HepG2 (cell line): ENCODE results near the gene SMIM21.

ENCODE experiments used
- DMAP1 ChIP-seq: IDR thresholded peaks from 2 replicates; pipeline ENCODE4 v1.6.1; 2016
- HOXA7 ChIP-seq: sonication (generic); formaldehyde crosslinking; IDR thresholded peaks from 2 replicates; pipeline ENCODE4 v1.8.1; 2022; ENCODE audit warnings: mild to moderate bottlenecking, missing genetic modification reagents, moderate library complexity
- PAX8 ChIP-seq: sonication (generic); formaldehyde crosslinking; IDR thresholded peaks from 2 replicates; pipeline ENCODE4 v1.8.0; 2022; ENCODE audit warnings: mild to moderate bottlenecking, missing genetic modification reagents, borderline replicate concordance
- ZNF232 ChIP-seq: sonication (generic); formaldehyde crosslinking; IDR thresholded peaks from 2 replicates; pipeline ENCODE4 v1.4.0; 2020; ENCODE audit warnings: missing genetic modification reagents, borderline replicate concordance
- TF ChIP-seq, protein P1 (sequence below): sonication (generic); formaldehyde crosslinking; IDR thresholded peaks from one replicate; pipeline ENCODE4 v1.5.1; 2020; ENCODE audit warnings: mild to moderate bottlenecking, missing genetic modification reagents; ENCODE audit errors: not compliant biosample characterization
- TF ChIP-seq, protein P2 (sequence below), 2 experiments: IDR thresholded peaks; 2 replicates each; pipeline ENCODE4 v1.6.1; 2011 to 2012; ENCODE audit warnings: low read length in 2 of 2, borderline replicate concordance in 1 of 2, low read depth in 1 of 2, mild to moderate bottlenecking in 1 of 2, moderate library complexity in 1 of 2
- TF ChIP-seq, protein P3 (sequence below): sonication (generic); formaldehyde crosslinking; IDR thresholded peaks from 2 replicates; pipeline ENCODE4 v1.8.1; 2023; ENCODE audit warnings: mild to moderate bottlenecking, inconsistent platforms, moderate library complexity, missing genetic modification reagents, borderline replicate concordance
- TF ChIP-seq, protein P4 (sequence below): sonication (generic); formaldehyde crosslinking; IDR thresholded peaks from 2 replicates; pipeline ENCODE4 v1.5.0; 2020; ENCODE audit warnings: mild to moderate bottlenecking, missing genetic modification reagents, moderate library complexity
- TF ChIP-seq, protein P5 (sequence below): IDR thresholded peaks from 2 replicates; pipeline ENCODE4 v1.6.1; 2016; ENCODE audit warnings: missing compliant biosample characterization, missing genetic modification reagents, borderline replicate concordance

DNA sequence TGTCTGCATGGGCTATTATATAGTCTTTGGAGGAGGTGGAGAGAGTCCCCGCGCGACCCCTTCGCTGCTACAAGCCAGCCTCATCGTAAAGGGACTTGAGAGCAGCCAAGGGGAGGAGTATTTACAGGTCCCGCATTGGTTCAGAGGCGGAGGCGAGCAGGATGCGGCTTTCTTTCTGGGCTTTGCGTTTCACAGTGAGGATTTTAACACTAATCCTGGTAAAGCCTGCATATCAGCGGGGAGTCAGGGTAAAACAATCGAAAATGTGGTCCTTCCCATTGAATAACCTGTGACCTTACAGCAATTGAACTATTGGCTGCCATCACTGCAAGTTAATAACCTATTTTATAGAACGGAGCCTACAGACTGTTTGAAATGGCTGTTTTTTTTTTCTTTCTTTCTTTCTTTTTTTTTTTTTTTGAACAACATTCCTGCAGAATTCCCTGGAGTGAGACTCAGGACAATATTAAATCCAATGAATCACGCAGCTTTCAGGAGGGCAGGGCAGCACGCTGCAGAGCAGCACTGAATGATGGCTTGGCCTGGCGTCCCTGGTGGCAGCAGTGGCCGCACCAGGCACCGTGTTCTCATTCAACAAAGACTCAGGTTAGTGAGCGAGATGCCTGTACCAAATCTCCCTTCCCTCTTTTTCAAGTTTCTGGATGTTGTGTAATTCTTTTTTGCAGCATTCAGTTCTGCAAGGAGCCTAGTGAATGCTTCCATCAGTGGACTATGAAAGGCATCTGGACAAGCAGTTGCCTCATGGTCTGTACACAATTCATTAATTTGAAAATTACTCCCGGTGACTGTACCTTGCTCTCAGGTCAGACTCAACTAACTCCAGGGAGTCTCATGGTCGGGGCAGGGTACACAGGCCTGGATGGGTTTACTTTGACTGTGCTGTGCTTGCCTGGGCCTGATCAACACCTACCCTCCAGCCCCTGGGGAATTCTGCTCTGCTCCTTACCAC lies 19.8 kb downstream of the SMIM21 start:
- TF ChIP-seq ZNF232 (no peak), PAX8 (CRISPR knock-in tag) (no peak), DMAP1 (CRISPR knock-in tag) (no peak), HOXA7 (no peak)
- TF ChIP-seq, protein P1, sequence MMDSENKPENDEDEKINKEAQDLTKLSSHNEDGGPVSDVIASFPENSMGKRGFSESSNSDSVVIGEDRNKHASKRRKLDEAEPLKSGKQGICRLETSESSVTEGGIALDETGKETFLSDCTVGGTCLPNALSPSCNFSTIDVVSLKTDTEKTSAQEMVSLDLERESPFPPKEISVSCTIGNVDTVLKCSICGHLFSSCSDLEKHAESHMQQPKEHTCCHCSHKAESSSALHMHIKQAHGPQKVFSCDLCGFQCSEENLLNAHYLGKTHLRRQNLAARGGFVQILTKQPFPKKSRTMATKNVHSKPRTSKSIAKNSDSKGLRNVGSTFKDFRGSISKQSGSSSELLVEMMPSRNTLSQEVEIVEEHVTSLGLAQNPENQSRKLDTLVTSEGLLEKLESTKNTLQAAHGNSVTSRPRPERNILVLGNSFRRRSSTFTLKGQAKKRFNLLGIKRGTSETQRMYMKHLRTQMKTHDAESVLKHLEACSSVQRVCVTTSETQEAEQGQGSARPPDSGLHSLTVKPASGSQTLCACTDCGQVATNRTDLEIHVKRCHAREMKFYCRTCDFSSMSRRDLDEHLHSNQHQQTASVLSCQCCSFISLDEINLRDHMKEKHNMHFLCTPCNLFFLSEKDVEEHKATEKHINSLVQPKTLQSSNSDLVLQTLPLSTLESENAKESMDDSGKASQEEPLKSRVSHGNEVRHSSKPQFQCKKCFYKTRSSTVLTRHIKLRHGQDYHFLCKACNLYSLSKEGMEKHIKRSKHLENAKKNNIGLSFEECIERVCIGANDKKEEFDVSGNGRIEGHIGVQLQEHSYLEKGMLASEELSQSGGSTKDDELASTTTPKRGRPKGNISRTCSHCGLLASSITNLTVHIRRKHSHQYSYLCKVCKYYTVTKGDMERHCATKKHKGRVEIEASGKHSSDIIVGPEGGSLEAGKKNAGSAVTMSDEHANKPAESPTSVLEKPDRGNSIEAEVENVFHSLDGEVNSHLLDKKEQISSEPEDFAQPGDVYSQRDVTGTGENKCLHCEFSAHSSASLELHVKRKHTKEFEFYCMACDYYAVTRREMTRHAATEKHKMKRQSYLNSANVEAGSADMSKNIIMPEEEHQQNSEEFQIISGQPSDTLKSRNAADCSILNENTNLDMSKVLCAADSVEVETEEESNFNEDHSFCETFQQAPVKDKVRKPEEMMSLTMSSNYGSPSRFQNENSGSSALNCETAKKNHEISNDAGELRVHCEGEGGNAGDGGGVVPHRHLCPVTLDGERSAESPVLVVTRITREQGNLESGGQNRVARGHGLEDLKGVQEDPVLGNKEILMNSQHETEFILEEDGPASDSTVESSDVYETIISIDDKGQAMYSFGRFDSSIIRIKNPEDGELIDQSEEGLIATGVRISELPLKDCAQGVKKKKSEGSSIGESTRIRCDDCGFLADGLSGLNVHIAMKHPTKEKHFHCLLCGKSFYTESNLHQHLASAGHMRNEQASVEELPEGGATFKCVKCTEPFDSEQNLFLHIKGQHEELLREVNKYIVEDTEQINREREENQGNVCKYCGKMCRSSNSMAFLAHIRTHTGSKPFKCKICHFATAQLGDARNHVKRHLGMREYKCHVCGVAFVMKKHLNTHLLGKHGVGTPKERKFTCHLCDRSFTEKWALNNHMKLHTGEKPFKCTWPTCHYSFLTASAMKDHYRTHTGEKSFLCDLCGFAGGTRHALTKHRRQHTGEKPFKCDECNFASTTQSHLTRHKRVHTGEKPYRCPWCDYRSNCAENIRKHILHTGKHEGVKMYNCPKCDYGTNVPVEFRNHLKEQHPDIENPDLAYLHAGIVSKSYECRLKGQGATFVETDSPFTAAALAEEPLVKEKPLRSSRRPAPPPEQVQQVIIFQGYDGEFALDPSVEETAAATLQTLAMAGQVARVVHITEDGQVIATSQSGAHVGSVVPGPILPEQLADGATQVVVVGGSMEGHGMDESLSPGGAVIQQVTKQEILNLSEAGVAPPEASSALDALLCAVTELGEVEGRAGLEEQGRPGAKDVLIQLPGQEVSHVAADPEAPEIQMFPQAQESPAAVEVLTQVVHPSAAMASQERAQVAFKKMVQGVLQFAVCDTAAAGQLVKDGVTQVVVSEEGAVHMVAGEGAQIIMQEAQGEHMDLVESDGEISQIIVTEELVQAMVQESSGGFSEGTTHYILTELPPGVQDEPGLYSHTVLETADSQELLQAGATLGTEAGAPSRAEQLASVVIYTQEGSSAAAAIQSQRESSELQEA (CRISPR knock-in tag), result no peak
- TF ChIP-seq, protein P2, sequence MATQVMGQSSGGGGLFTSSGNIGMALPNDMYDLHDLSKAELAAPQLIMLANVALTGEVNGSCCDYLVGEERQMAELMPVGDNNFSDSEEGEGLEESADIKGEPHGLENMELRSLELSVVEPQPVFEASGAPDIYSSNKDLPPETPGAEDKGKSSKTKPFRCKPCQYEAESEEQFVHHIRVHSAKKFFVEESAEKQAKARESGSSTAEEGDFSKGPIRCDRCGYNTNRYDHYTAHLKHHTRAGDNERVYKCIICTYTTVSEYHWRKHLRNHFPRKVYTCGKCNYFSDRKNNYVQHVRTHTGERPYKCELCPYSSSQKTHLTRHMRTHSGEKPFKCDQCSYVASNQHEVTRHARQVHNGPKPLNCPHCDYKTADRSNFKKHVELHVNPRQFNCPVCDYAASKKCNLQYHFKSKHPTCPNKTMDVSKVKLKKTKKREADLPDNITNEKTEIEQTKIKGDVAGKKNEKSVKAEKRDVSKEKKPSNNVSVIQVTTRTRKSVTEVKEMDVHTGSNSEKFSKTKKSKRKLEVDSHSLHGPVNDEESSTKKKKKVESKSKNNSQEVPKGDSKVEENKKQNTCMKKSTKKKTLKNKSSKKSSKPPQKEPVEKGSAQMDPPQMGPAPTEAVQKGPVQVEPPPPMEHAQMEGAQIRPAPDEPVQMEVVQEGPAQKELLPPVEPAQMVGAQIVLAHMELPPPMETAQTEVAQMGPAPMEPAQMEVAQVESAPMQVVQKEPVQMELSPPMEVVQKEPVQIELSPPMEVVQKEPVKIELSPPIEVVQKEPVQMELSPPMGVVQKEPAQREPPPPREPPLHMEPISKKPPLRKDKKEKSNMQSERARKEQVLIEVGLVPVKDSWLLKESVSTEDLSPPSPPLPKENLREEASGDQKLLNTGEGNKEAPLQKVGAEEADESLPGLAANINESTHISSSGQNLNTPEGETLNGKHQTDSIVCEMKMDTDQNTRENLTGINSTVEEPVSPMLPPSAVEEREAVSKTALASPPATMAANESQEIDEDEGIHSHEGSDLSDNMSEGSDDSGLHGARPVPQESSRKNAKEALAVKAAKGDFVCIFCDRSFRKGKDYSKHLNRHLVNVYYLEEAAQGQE (IDR thresholded peaks at IDR 0.05; ENCODE audit: borderline replicate concordance in 1 of 2, low read depth in 1 of 2, low read length in 2 of 2), result no peak
- TF ChIP-seq, protein P3, sequence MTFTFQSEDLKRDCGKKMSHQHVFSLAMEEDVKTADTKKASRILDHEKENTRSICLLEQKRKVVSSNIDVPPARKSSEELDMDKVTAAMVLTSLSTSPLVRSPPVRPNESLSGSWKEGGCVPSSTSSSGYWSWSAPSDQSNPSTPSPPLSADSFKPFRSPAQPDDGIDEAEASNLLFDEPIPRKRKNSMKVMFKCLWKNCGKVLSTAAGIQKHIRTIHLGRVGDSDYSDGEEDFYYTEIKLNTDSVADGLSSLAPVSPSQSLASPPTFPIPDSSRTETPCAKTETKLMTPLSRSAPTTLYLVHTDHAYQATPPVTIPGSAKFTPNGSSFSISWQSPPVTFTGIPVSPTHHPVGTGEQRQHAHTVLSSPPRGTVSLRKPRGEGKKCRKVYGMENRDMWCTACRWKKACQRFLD, result no peak
- TF ChIP-seq, protein P4, sequence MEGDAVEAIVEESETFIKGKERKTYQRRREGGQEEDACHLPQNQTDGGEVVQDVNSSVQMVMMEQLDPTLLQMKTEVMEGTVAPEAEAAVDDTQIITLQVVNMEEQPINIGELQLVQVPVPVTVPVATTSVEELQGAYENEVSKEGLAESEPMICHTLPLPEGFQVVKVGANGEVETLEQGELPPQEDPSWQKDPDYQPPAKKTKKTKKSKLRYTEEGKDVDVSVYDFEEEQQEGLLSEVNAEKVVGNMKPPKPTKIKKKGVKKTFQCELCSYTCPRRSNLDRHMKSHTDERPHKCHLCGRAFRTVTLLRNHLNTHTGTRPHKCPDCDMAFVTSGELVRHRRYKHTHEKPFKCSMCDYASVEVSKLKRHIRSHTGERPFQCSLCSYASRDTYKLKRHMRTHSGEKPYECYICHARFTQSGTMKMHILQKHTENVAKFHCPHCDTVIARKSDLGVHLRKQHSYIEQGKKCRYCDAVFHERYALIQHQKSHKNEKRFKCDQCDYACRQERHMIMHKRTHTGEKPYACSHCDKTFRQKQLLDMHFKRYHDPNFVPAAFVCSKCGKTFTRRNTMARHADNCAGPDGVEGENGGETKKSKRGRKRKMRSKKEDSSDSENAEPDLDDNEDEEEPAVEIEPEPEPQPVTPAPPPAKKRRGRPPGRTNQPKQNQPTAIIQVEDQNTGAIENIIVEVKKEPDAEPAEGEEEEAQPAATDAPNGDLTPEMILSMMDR (CRISPR knock-in tag), result no peak
- TF ChIP-seq, protein P5, sequence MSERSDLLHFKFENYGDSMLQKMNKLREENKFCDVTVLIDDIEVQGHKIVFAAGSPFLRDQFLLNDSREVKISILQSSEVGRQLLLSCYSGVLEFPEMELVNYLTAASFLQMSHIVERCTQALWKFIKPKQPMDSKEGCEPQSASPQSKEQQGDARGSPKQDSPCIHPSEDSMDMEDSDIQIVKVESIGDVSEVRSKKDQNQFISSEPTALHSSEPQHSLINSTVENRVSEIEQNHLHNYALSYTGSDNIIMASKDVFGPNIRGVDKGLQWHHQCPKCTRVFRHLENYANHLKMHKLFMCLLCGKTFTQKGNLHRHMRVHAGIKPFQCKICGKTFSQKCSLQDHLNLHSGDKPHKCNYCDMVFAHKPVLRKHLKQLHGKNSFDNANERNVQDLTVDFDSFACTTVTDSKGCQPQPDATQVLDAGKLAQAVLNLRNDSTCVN, result no peak
